GM23338 (cell line): ENCODE results near the gene DLG2. TPM values are rescaled to one million over a fixed set of nuclear protein-coding genes. Genes with fewer than 3 reads are reported as not detected.

Experiments used
- ATAC-seq: fragments of 200-7000 bp; cut with Tn5 transposase; 3 replicates; pipeline ENCODE4 v1.9.1; 2020
- DNase-seq: peaks from one replicate; pipeline ENCODE4 v3.0.0-alpha.2; 2015; ENCODE audit warnings: low spot score
- H2AFZ ChIP-seq: fragments of 200-600 bp; sonication (generic); 2 replicates; pipeline ENCODE4 v1.8.0; 2016; ENCODE audit warnings: antibody characterized with exemption, mild to moderate bottlenecking, moderate library complexity
- H3F3A ChIP-seq: fragments of 200-600 bp; sonication (generic); replicated peaks from 2 replicates; pipeline ENCODE4 v1.8.0; 2017; ENCODE audit warnings: antibody characterized with exemption, mixed run types, low read depth
- H3K27ac ChIP-seq: fragments of 200-600 bp; sonication (generic); 2 replicates; pipeline ENCODE4 v1.6.1; 2016; ENCODE audit warnings: low read depth
- H3K27me3 ChIP-seq: fragments of 200-600 bp; sonication (generic); 2 replicates; pipeline ENCODE4 v1.8.0; 2016; ENCODE audit warnings: mild to moderate bottlenecking, mixed run types, moderate library complexity; ENCODE audit not compliant: insufficient read depth
- H3K36me3 ChIP-seq: fragments of 200-600 bp; sonication (generic); 2 replicates; pipeline ENCODE4 v1.8.0; 2016; ENCODE audit warnings: mild to moderate bottlenecking; ENCODE audit not compliant: insufficient read depth
- H3K4me1 ChIP-seq: fragments of 200-600 bp; sonication (generic); 2 replicates; pipeline ENCODE4 v1.8.0; 2016; ENCODE audit warnings: mild to moderate bottlenecking, moderate library complexity; ENCODE audit not compliant: insufficient read depth
- H3K4me2 ChIP-seq: fragments of 200-600 bp; sonication (generic); 2 replicates; pipeline ENCODE4 v1.7.1; 2017; ENCODE audit warnings: mixed run types
- H3K4me3 ChIP-seq: fragments of 200-600 bp; sonication (generic); 2 replicates; pipeline ENCODE4 v1.6.1; 2016; ENCODE audit warnings: mixed run types
- H3K79me2 ChIP-seq: fragments of 200-600 bp; sonication (generic); replicated peaks from 2 replicates; pipeline ENCODE4 v1.8.0; 2017; ENCODE audit warnings: mild to moderate bottlenecking; ENCODE audit not compliant: insufficient read depth
- H3K9me2 ChIP-seq: fragments of 200-600 bp; sonication (generic); 2 replicates; pipeline ENCODE4 v1.8.0; 2017; ENCODE audit not compliant: insufficient read depth
- H4K20me1 ChIP-seq: fragments of 200-600 bp; sonication (generic); replicated peaks from 2 replicates; pipeline ENCODE4 v1.8.0; 2017; ENCODE audit warnings: mild to moderate bottlenecking; ENCODE audit not compliant: insufficient read depth
- H3K27ac Mint-ChIP-seq: 2 replicates; pipeline ENCODE4 v1.8.0; 2020; ENCODE audit warnings: inconsistent platforms, mild to moderate bottlenecking, moderate library complexity, mixed read lengths
- H3K27me3 Mint-ChIP-seq: 3 replicates; pipeline ENCODE4 v1.8.0; 2022; ENCODE audit warnings: low read depth, mild to moderate bottlenecking, moderate library complexity, mixed read lengths, inconsistent platforms; ENCODE audit not compliant: insufficient read depth, poor library complexity
- H3K36me3 Mint-ChIP-seq: 3 replicates; pipeline ENCODE4 v1.8.0; 2021; ENCODE audit warnings: low read depth, mild to moderate bottlenecking, inconsistent platforms, moderate library complexity, mixed read lengths
- H3K4me1 Mint-ChIP-seq: 3 replicates; pipeline ENCODE4 v1.8.0; 2020; ENCODE audit warnings: mild to moderate bottlenecking, inconsistent platforms, mixed read lengths
- H3K4me3 Mint-ChIP-seq: 3 replicates; pipeline ENCODE4 v1.8.0; 2021; ENCODE audit warnings: moderate library complexity, mild to moderate bottlenecking, inconsistent platforms, mixed read lengths
- H3K9me3 Mint-ChIP-seq: 3 replicates; pipeline ENCODE4 v1.8.0; 2020; ENCODE audit warnings: moderate library complexity, mild to moderate bottlenecking, inconsistent platforms, mixed read lengths
- ETS1 ChIP-seq: IDR thresholded peaks from 2 replicates; pipeline ENCODE4 v1.6.1; 2016; ENCODE audit warnings: antibody characterized with exemption
- EZH2phosphoT487 ChIP-seq: fragments of 200-600 bp; sonication (generic); IDR thresholded peaks from one replicate; pipeline ENCODE4 v1.8.1; 2018; ENCODE audit warnings: antibody characterized with exemption; ENCODE audit not compliant: unreplicated experiment
- JUNB ChIP-seq: IDR thresholded peaks from one replicate; pipeline ENCODE4 v1.6.1; 2016; ENCODE audit warnings: antibody characterized with exemption; ENCODE audit not compliant: unreplicated experiment
- NANOG ChIP-seq: IDR thresholded peaks from 2 replicates; pipeline ENCODE4 v1.6.1; 2016; ENCODE audit warnings: antibody characterized with exemption, borderline replicate concordance
- POLR2AphosphoS5 ChIP-seq: IDR thresholded peaks from 2 replicates; pipeline ENCODE4 v1.6.1; 2016; ENCODE audit warnings: antibody characterized with exemption, low read depth
- ZNF331 ChIP-seq: fragments of 250-450 bp; sonication (Bioruptor Pico); IDR thresholded peaks from 2 replicates; pipeline ENCODE4 v1.5.0; 2020; ENCODE audit warnings: low read depth, mild to moderate bottlenecking, moderate library complexity
- ZNF462 ChIP-seq: fragments of 250-450 bp; sonication (Bioruptor Pico); IDR thresholded peaks from 2 replicates; pipeline ENCODE4 v1.5.0; 2020; ENCODE audit warnings: mild to moderate bottlenecking, moderate library complexity
- polyA plus RNA-seq: library from polyadenylated mRNA; unstranded; fragments of >200 nt; fragmentation: Nextera tagmentation; extraction: Ambion mirVana; gene quantifications from 2 replicates; pipeline ENCODE4 v1.2.1, GENCODE V29; 2016
- total RNA-seq: library from RNA; depleted of rRNA; stranded (reverse); fragments of >200 nt; shearing (Covaris generic); gene quantifications from 2 replicates; pipeline ENCODE4 v1.2.3, GENCODE V29; 2014

Gene DLG2
- total and polyA plus RNA-seq, 2 experiments from 2014 or later = 19.8 to 21.5 TPM

DNA sequence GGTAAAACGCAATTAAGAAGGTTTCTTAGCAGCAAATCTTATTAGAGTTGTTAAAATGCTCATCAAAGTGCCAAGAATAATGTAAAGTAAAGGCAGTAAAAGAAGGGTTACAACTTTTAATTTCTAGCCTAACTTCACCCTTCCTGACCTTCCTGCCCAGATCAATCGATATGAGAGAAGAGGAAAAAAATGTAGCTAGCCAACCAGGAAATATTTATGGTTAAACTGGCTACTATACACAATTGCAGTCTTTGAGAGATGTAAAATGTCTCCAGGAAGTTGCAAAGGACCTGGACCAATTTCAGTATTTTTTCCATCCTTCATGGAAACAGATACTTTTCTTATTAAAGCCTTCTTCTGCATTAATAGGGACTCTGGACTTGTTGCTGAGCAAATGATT lies 2199.2 kb downstream of the DLG2 start (continued):
- TF ChIP-seq ETS1 = no peak
- no peak for TF ChIP-seq POLR2AphosphoS5
- TF ChIP-seq ZNF462 (CRISPR knock-in tag) = no peak
- no peak for TF ChIP-seq JUNB

DNA sequence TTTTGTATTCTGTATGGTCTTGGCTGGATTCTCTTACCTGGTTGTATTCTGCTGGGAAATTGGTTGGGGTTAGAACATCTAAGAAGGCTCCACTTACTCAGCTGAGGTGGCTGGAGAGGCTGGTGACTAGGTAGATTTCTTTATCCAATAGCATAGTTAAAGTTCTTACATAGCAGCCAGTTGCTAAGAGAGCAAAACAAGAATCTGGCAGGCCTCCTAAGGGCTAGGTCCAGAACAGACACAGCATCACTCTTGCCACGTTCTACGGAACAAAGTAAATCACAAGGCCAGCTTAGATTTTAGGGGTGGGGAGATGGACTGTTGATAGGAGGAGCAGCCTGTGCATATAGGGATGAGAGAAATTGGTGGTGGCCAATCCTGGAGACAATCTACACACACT lies 2199.6 kb downstream of the DLG2 start:
- Histone ChIP-seq H3K4me1 (peaks cover 30% of the 10 kb centered on the region), H4K20me1 (no peaks in the 10 kb centered on the region), H3K9me2 (peaks cover 18% of the 10 kb centered on the region), H3K36me3 (no peaks in the 10 kb centered on the region), H3F3A (no peaks in the 10 kb centered on the region), H3K27ac (no peak overlapping the region), H3K4me2 (no peak overlapping the region), H3K27me3 (no peaks in the 10 kb centered on the region), H3K4me3 (no peak overlapping the region), H3K79me2 (no peaks in the 10 kb centered on the region), H2AFZ (no peak overlapping the region)
- no peaks in the 10 kb centered on the region for H3K27me3 Mint-ChIP-seq
- 0 out of 3 replicates have a peak, but pooled peaks cover 1% of the 10 kb centered on the region for H3K36me3 Mint-ChIP-seq
- H3K4me3 Mint-ChIP-seq = no peak overlapping the region
- H3K27ac Mint-ChIP-seq = no peak overlapping the region
- DNase-seq (no peak), ATAC-seq (no peak)
- peaks cover 17% of the 10 kb centered on the region for H3K4me1 Mint-ChIP-seq
- peaks cover 2% of the 10 kb centered on the region; the same call in 1 of the 3 replicates for H3K9me3 Mint-ChIP-seq
- TF ChIP-seq EZH2phosphoT487 (no peak), ZNF331 (no peak), POLR2AphosphoS5 (no peak), ZNF462 (CRISPR knock-in tag) (no peak), NANOG (no peak)
